IPS DF 4.7 (cell line): ENCODE results near the gene PRELID3B.

ENCODE experiments used
- DNase-seq: peaks from one replicate; pipeline ENCODE4 v3.0.0-alpha.2; 2013; ENCODE audit warnings: low spot score; ENCODE audit errors: extremely low read depth

The PRELID3B gene

GRCh38 chr20:59010995-59011873 is 31.4 kb downstream of the PRELID3B start:
- no peak for DNase-seq

- DNase-seq, result no peak
Measured at GRCh38 chr20:59010321-59010994, 32.1 kb downstream of the PRELID3B start.

- DNase-seq, result no peak
Measured at GRCh38 chr20:59008715-59009336, 33.8 kb downstream of the PRELID3B start.

- DNase-seq, result no peak
Measured at GRCh38 chr20:59007665-59008511, 34.7 kb downstream of the PRELID3B start.

- no peak for DNase-seq
Measured at GRCh38 chr20:59006864-59007664, 35.5 kb downstream of the PRELID3B start, which contains the start of gene CTSZ. TSS of gene CTSZ (minus strand) at chr20:59007254. CDS start at chr20:59007128, 126 bp downstream.

GRCh38 chr20:59006167-59006863 is 36.3 kb downstream of the PRELID3B start:
- DNase-seq, result no peak

- no peak for DNase-seq
Measured at GRCh38 chr20:59005523-59006166, 36.9 kb downstream of the PRELID3B start.

- DNase-seq, result no peak
Measured at GRCh38 chr20:59004763-59005522, 37.6 kb downstream of the PRELID3B start.

GRCh38 chr20:59004493-59004762 is 38.2 kb downstream of the PRELID3B start:
- DNase-seq, result no peak

GRCh38 chr20:59003836-59004492 is 38.6 kb downstream of the PRELID3B start:
- no peak for DNase-seq

GRCh38 chr20:59002874-59003399 is 39.6 kb downstream of the PRELID3B start:
- no peak for DNase-seq

- DNase-seq, result no peak
Measured at GRCh38 chr20:59002388-59002787, 40.2 kb downstream of the PRELID3B start.

GRCh38 chr20:59001449-59002171 is 41.0 kb downstream of the PRELID3B start:
- no peak for DNase-seq

GRCh38 chr20:59001068-59001448 is 41.5 kb downstream of the PRELID3B start:
- DNase-seq, result no peak

GRCh38 chr20:59000326-59000725 is 42.3 kb downstream of the PRELID3B start:
- no peak for DNase-seq

- DNase-seq, result no peak
Measured at GRCh38 chr20:58998656-58999055, 43.9 kb downstream of the PRELID3B start.

- no peak for DNase-seq
Measured at GRCh38 chr20:58997141-58997770, 45.3 kb downstream of the PRELID3B start.
